PC-9 (cell line): ENCODE data around the gene BCR. TPM values are rescaled to one million over a fixed set of nuclear protein-coding genes. Genes with fewer than 3 reads are reported as not detected.

ENCODE experiments used
- BruUV-seq: library from RNA; stranded (reverse); fragments of 400-500 nt; replicated peaks from 2 replicates; lab custom pipeline; 2021; lab: Mats Ljungman, UMichigan
- CTCF ChIA-PET: fragments of 300-600 bp; sonication (Branson Sonifier 250); formaldehyde crosslinking; loops from one replicate; lab custom pipeline; 2022; ENCODE audit warnings: antibody characterized with exemption; lab: Charles Lee
- POLR2A ChIA-PET: fragments of 300-600 bp; sonication (Branson Sonifier 250); formaldehyde crosslinking; loops from one replicate; lab custom pipeline; 2022; ENCODE audit warnings: antibody characterized with exemption; ENCODE audit not compliant: unreplicated experiment; lab: Charles Lee
- DNase-seq, 2 experiments: peaks; one replicate each; pipeline versions ENCODE4 v3.0.0 to v3.0.0-alpha.2; 2015 to 2022; ENCODE audit warnings: mixed read lengths in 1 of 2
- H2AFZ ChIP-seq: fragments of 200-600 bp; sonication (generic); 2 replicates; pipeline ENCODE4 v1.8.1; 2017; ENCODE audit warnings: antibody characterized with exemption
- H3F3A ChIP-seq: fragments of 200-600 bp; sonication (generic); 2 replicates; pipeline ENCODE4 v1.8.1; 2017; ENCODE audit warnings: antibody characterized with exemption, mild to moderate bottlenecking, low read depth; ENCODE audit not compliant: insufficient read depth
- H3K27ac ChIP-seq: fragments of 200-600 bp; sonication (generic); 2 replicates; pipeline ENCODE4 v1.6.1; 2016; ENCODE audit warnings: mixed run types
- H3K27me3 ChIP-seq: fragments of 200-600 bp; sonication (generic); 2 replicates; pipeline ENCODE4 v1.6.1; 2016; ENCODE audit warnings: low read depth, mixed run types; ENCODE audit not compliant: insufficient read depth
- H3K36me3 ChIP-seq: fragments of 200-600 bp; sonication (generic); 2 replicates; pipeline ENCODE4 v1.6.1; 2016; ENCODE audit warnings: low read depth, mixed run types
- H3K4me1 ChIP-seq: fragments of 200-600 bp; sonication (generic); replicated peaks from 2 replicates; pipeline ENCODE4 v1.6.1; 2016; ENCODE audit warnings: mixed run types; ENCODE audit not compliant: insufficient read depth
- H3K4me2 ChIP-seq: fragments of 200-600 bp; sonication (generic); 2 replicates; pipeline ENCODE4 v1.6.1; 2017; ENCODE audit warnings: mixed run types
- H3K4me3 ChIP-seq: fragments of 200-600 bp; sonication (generic); 2 replicates; pipeline ENCODE4 v1.6.1; 2016; ENCODE audit warnings: mixed run types
- H3K79me2 ChIP-seq: fragments of 200-600 bp; sonication (generic); 2 replicates; pipeline ENCODE4 v1.6.1; 2017; ENCODE audit warnings: low read depth, mixed run types
- H3K9me2 ChIP-seq: fragments of 200-600 bp; sonication (generic); 2 replicates; pipeline ENCODE4 v1.8.1; 2017; ENCODE audit warnings: mild to moderate bottlenecking; ENCODE audit not compliant: insufficient read depth
- H3K9me3 ChIP-seq: fragments of 200-600 bp; sonication (generic); 2 replicates; pipeline ENCODE4 v1.8.1; 2016; ENCODE audit warnings: low read depth; ENCODE audit not compliant: insufficient read depth
- H4K20me1 ChIP-seq: fragments of 200-600 bp; sonication (generic); 2 replicates; pipeline ENCODE4 v1.8.1; 2017; ENCODE audit not compliant: insufficient read depth
- EZH2 ChIP-seq: fragments of 200-600 bp; sonication (generic); IDR thresholded peaks from 2 replicates; pipeline ENCODE4 v1.8.0; 2017; ENCODE audit warnings: antibody characterized with exemption, low read depth
- intact Hi-C: fragments of 100-400 bp; cut with micrococcal nuclease; formaldehyde crosslinking; loops from one replicate; pipeline ENCODE4 v1.10.0; 2022; ENCODE audit not compliant: unreplicated experiment
- total RNA-seq: library from RNA; stranded (reverse); gene quantifications from 2 replicates; pipeline ENCODE4 v1.2.3, GENCODE V29; 2021
- TF ChIP-seq, protein P1 (sequence below): fragments of 200-600 bp; sonication (generic); conservative IDR thresholded peaks from 2 replicates; pipeline ENCODE4 v1.6.1; 2017; ENCODE audit warnings: mixed run types, antibody characterized with exemption, mild to moderate bottlenecking, moderate library complexity

BCR gene
- total RNA-seq, 1 experiment from 2014 or later, result 47.8 TPM

DNA sequence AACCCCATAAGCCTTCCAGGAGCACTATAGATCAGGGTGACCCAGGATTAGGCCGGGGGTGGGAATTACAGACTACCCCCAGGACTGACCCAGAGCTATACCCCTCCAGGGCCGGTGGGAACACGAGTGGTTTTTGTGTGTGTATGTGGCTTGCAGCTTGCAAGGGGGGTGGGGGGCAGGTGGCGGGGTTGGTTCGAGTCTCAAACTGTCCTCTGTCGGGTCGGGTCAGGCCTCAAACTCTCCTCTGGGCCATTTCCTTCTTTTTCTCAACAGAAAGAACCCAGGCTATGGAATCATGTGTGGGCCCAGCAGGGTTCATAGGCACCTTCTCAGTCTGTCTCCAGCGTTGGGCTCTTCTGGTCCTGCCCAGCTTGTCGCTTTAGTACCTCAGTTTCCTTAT is 58.4 kb downstream of the BCR start:
- Histone ChIP-seq H4K20me1 (peaks cover 19% of the 10 kb centered on the region), H3K27ac (no peak overlapping the region), H3K4me2 (no peak overlapping the region), H3K27me3 (no peaks in the 10 kb centered on the region), H3K79me2 (peaks cover 85% of the 10 kb centered on the region), H2AFZ (no peak overlapping the region), H3K9me3 (no peaks in the 10 kb centered on the region), H3K36me3 (no peaks in the 10 kb centered on the region), H3F3A (no peaks in the 10 kb centered on the region), H3K9me2 (no peaks in the 10 kb centered on the region), H3K4me1 (no peaks in the 10 kb centered on the region), H3K4me3 (no peak overlapping the region)
- TF ChIP-seq, protein P1, sequence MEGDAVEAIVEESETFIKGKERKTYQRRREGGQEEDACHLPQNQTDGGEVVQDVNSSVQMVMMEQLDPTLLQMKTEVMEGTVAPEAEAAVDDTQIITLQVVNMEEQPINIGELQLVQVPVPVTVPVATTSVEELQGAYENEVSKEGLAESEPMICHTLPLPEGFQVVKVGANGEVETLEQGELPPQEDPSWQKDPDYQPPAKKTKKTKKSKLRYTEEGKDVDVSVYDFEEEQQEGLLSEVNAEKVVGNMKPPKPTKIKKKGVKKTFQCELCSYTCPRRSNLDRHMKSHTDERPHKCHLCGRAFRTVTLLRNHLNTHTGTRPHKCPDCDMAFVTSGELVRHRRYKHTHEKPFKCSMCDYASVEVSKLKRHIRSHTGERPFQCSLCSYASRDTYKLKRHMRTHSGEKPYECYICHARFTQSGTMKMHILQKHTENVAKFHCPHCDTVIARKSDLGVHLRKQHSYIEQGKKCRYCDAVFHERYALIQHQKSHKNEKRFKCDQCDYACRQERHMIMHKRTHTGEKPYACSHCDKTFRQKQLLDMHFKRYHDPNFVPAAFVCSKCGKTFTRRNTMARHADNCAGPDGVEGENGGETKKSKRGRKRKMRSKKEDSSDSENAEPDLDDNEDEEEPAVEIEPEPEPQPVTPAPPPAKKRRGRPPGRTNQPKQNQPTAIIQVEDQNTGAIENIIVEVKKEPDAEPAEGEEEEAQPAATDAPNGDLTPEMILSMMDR, result no peak
- no peak for TF ChIP-seq EZH2
- intact Hi-C loops, result no loop called here
- ChIA-PET POLR2A (no interaction called here), CTCF (no interaction called here)
- no peak for DNase-seq
- no TSS peak for BruUV-seq

DNA sequence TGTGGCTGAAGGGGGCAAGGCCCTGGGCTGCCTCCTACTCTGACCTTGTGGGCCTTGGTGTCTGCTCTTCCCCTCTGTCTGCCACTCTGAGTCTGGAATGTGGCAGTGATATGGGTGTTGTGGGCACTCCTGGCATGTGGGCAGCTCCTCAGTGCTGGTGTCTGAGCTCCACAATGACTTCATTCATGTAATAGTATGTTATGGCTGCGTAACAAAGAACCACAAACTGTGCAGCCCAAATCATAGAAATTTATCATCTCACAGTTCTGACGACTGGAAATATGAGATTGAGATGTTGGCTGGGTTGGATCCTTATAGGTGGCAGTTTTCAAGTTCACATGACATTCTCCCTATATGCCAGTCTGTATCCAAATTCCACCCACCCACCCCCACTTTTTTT is 59.1 kb downstream of the BCR start:
- no peaks in the 10 kb centered on the region for H3K9me2 ChIP-seq
- no TSS peak for BruUV-seq
- no peaks in the 10 kb centered on the region for H3K4me1 ChIP-seq
- CTCF ChIA-PET, result no interaction called here
- H3F3A ChIP-seq, result no peaks in the 10 kb centered on the region
- intact Hi-C loops, result no loop called here
- H3K9me3 ChIP-seq, result no peaks in the 10 kb centered on the region
- peaks cover 85% of the 10 kb centered on the region for H3K79me2 ChIP-seq
- TF ChIP-seq EZH2, result no peak
- TF ChIP-seq, protein P1, result no peak
- DNase-seq, result no peak
- no peak overlapping the region for H3K27ac ChIP-seq
- H2AFZ ChIP-seq, result no peak overlapping the region
- H3K4me3 ChIP-seq, result no peak overlapping the region
- no peak overlapping the region for H3K4me2 ChIP-seq
- POLR2A ChIA-PET, result no interaction called here
- no peaks in the 10 kb centered on the region for H3K36me3 ChIP-seq
- H3K27me3 ChIP-seq, result no peaks in the 10 kb centered on the region
- peaks cover 16% of the 10 kb centered on the region for H4K20me1 ChIP-seq

DNA sequence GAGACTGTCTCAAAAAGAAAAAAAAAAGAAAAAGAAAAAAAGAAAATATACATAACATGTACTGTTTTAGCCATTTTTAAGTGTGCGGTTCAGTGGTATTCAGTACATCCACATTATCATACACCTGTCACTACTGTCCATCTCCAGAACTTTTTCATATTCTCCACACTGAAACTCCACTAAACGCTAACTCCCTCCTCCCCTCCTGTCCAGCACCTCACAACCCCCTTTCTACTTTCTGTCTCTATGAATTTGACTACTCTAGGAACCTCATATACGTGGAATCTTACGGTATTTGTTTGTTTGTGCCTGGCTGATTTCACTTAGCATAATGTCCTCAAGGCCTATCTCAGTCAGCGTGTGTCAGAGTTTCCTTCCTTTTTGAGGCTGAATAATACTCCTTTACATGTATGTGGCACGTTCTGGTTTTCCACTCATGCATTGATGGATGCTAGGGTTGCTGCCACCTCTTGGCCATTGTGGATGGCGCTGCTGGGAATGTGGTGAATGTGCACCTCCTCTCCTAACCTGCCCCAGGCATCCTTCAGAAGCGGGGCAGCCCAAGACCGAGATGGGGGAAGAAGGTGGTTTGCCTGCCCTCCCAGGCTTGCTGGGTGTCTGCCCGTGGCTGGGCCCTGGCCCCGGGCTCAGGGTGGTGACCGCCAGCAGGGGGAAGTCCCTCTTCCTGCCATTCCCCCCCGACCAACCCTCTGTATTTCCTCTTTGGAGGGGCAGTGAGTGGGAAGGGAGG is 60.5 kb downstream of the BCR start:
- Histone ChIP-seq H3K4me3 (no peak overlapping the region), H3K36me3 (no peaks in the 10 kb centered on the region), H3K4me2 (no peak overlapping the region), H3K9me3 (no peaks in the 10 kb centered on the region), H2AFZ (no peak overlapping the region), H3K9me2 (no peaks in the 10 kb centered on the region), H3K4me1 (no peaks in the 10 kb centered on the region), H3F3A (no peaks in the 10 kb centered on the region), H4K20me1 (peaks cover 20% of the 10 kb centered on the region), H3K79me2 (peaks cover 80% of the 10 kb centered on the region), H3K27me3 (no peaks in the 10 kb centered on the region), H3K27ac (no peak overlapping the region)
- BruUV-seq, result no TSS peak
- TF ChIP-seq, protein P1, result no peak; the same call in 1 of the 2 replicates
- no peak for TF ChIP-seq EZH2
- ChIA-PET POLR2A (no interaction called here), CTCF (no interaction called here)
- no peak for DNase-seq
- intact Hi-C loops, result no loop called here
